IMR-90 (cell line): Measurements from ENCODE around the gene ARHGEF12. TPM values are rescaled to one million over a fixed set of nuclear protein-coding genes. Genes with fewer than 3 reads are reported as not detected.

Experiments
- ATAC-seq: fragments of 200-7000 bp; cut with Tn5 transposase; 2 replicates; pipeline ENCODE4 v1.9.1; 2020; ENCODE audit warnings: low read depth, mild to moderate bottlenecking, moderate library complexity
- BruUV-seq: library from RNA; stranded (reverse); fragments of 400-500 nt; replicated peaks from 2 replicates; lab custom pipeline; 2021; lab: Mats Ljungman, UMichigan
- CTCF ChIA-PET: fragments of 300-600 bp; formaldehyde crosslinking; extraction: SDS; loops from one replicate; lab custom pipeline; 2021; ENCODE audit warnings: antibody characterized with exemption; lab: Yijun Ruan, JAX
- POLR2A ChIA-PET: fragments of 300-600 bp; sonication (Branson Sonifier 250); formaldehyde crosslinking; loops from one replicate; lab custom pipeline; 2022; ENCODE audit warnings: antibody characterized with exemption; ENCODE audit not compliant: unreplicated experiment; lab: Charles Lee
- DNase-seq: peaks from one replicate; pipeline ENCODE4 v3.0.0; 2013
- H2AFZ ChIP-seq: replicated peaks from 2 replicates; pipeline ENCODE3; 2013; ENCODE audit warnings: low read length, mild to moderate bottlenecking; ENCODE audit not compliant: poor library complexity
- H2AK5ac ChIP-seq: 2 replicates; pipeline ENCODE4 v1.6.1; 2013; ENCODE audit warnings: low read depth, low read length, inconsistent platforms
- H2AK9ac ChIP-seq: replicated peaks from 2 replicates; pipeline ENCODE3; 2013; ENCODE audit warnings: mild to moderate bottlenecking, low read depth, low read length, moderate library complexity; ENCODE audit not compliant: poor library complexity
- H2BK120ac ChIP-seq: 2 replicates; pipeline ENCODE4 v1.6.1; 2013; ENCODE audit warnings: low read depth, low read length, inconsistent platforms
- H2BK15ac ChIP-seq: 3 replicates; pipeline ENCODE4 v1.6.1; 2013; ENCODE audit warnings: low read depth, low read length, inconsistent platforms
- H2BK20ac ChIP-seq: 2 replicates; pipeline ENCODE4 v1.6.1; 2013; ENCODE audit warnings: low read depth, mild to moderate bottlenecking, inconsistent platforms, low read length, moderate library complexity
- H2BK5ac ChIP-seq: 2 replicates; pipeline ENCODE4 v1.6.1; 2013; ENCODE audit warnings: mild to moderate bottlenecking, low read depth, low read length, inconsistent platforms; ENCODE audit not compliant: poor library complexity, severe bottlenecking
- H3K14ac ChIP-seq: replicated peaks from 2 replicates; pipeline ENCODE4 v1.6.1; 2013; ENCODE audit warnings: low read depth, low read length, inconsistent platforms
- H3K18ac ChIP-seq: 2 replicates; pipeline ENCODE4 v1.6.1; 2013; ENCODE audit warnings: low read depth, low read length, control low read depth
- H3K23ac ChIP-seq: 2 replicates; pipeline ENCODE4 v1.6.1; 2013; ENCODE audit warnings: low read depth, low read length, inconsistent platforms
- H3K27ac ChIP-seq: 2 replicates; pipeline ENCODE4 v1.5.1; 2013; ENCODE audit warnings: mild to moderate bottlenecking, control low read depth, low read length; ENCODE audit not compliant: insufficient read depth
- H3K27me3 ChIP-seq: 2 replicates; pipeline ENCODE4 v1.6.1; 2013; ENCODE audit warnings: low read length; ENCODE audit not compliant: control insufficient read depth, insufficient read depth
- H3K36me3 ChIP-seq: 2 replicates; pipeline ENCODE4 v1.6.1; 2013; ENCODE audit warnings: low read length, mixed read lengths; ENCODE audit not compliant: control insufficient read depth, insufficient read depth
- H3K4ac ChIP-seq: 2 replicates; pipeline ENCODE4 v1.6.1; 2013; ENCODE audit warnings: low read depth, low read length, inconsistent platforms
- H3K4me1 ChIP-seq: 2 replicates; pipeline ENCODE4 v1.6.1; 2013; ENCODE audit warnings: low read length, mixed read lengths; ENCODE audit not compliant: control insufficient read depth, insufficient read depth
- H3K4me2 ChIP-seq: 2 replicates; pipeline ENCODE4 v1.6.1; 2013; ENCODE audit warnings: low read depth, mild to moderate bottlenecking, control low read depth, low read length, moderate library complexity
- H3K4me3 ChIP-seq: 2 replicates; pipeline ENCODE4 v1.5.1; 2013; ENCODE audit warnings: low read depth, mild to moderate bottlenecking, control low read depth, low read length, moderate library complexity; ENCODE audit not compliant: insufficient read depth
- H3K56ac ChIP-seq: 2 replicates; pipeline ENCODE4 v1.6.1; 2013; ENCODE audit warnings: low read length, inconsistent platforms; ENCODE audit not compliant: insufficient read depth; ENCODE audit errors: extremely low read depth
- H3K79me1 ChIP-seq, 2 experiments: 2 replicates each; pipeline ENCODE4 v1.6.1; 2013; ENCODE audit warnings: low read length in 2 of 2, inconsistent platforms in 1 of 2, low read depth in 1 of 2
- H3K9ac ChIP-seq: 2 replicates; pipeline ENCODE4 v1.6.1; 2013; ENCODE audit warnings: low read depth, low read length, control low read depth
- H3K9me1 ChIP-seq: 2 replicates; pipeline ENCODE4 v1.6.1; 2013; ENCODE audit warnings: low read length, inconsistent platforms; ENCODE audit not compliant: insufficient read depth
- H3K9me3 ChIP-seq: 2 replicates; pipeline ENCODE4 v1.6.1; 2013; ENCODE audit warnings: low read length; ENCODE audit not compliant: control insufficient read depth, insufficient read depth
- H4K20me1 ChIP-seq: 2 replicates; pipeline ENCODE4 v1.6.1; 2013; ENCODE audit warnings: low read length, inconsistent platforms; ENCODE audit not compliant: insufficient read depth
- H4K5ac ChIP-seq: 2 replicates; pipeline ENCODE4 v1.6.1; 2013; ENCODE audit warnings: mild to moderate bottlenecking, low read depth, low read length, control low read depth
- H4K8ac ChIP-seq, 2 experiments: 2 replicates each; pipeline ENCODE4 v1.6.1; 2013; ENCODE audit warnings: low read depth in 2 of 2, low read length in 2 of 2, control low read depth in 1 of 2, inconsistent platforms in 1 of 2
- H4K91ac ChIP-seq: 2 replicates; pipeline ENCODE4 v1.6.1; 2013; ENCODE audit warnings: low read depth, low read length, inconsistent platforms; ENCODE audit not compliant: insufficient read depth
- MXI1 ChIP-seq: IDR thresholded peaks from 2 replicates; pipeline ENCODE4 v1.6.1; 2012; ENCODE audit warnings: low read depth, mild to moderate bottlenecking, low read length, moderate library complexity, borderline replicate concordance
- POLR2A ChIP-seq: IDR thresholded peaks from 2 replicates; pipeline ENCODE4 v1.6.1; 2012; ENCODE audit warnings: mild to moderate bottlenecking, low read depth, low read length
- RCOR1 ChIP-seq: IDR thresholded peaks from 2 replicates; pipeline ENCODE4 v1.6.1; 2012; ENCODE audit warnings: mild to moderate bottlenecking, low read length, improper control_type of control experiment; ENCODE audit not compliant: insufficient replicate concordance
- WGBS, 2 experiments: methylation state at CpG; one replicate each; pipeline versions ENCODE4 v1.1.5 to v1.1.7; 2013; ENCODE audit warnings: missing lambda C conversion rate in 2 of 2; ENCODE audit not compliant: insufficient read length in 1 of 2; ENCODE audit errors: extremely low coverage in 2 of 2; 5-methylcytosine and 5-hydroxymethylcytosine counted together
- dilution Hi-C: fragments of 300-500 bp; cut with HindIII; formaldehyde crosslinking; loops from one replicate; pipeline ENCODE4 v1.14.3; 2018; ENCODE audit warnings: low sequenced_read_pairs; ENCODE audit not compliant: unreplicated experiment
- in situ Hi-C: fragments of 300-500 bp; cut with MboI; formaldehyde crosslinking; loops from 3 replicates; pipeline ENCODE4 v1.14.3; 2019; ENCODE audit warnings: low sequenced_read_pairs, inconsistent platforms, mixed read lengths
- intact Hi-C: fragments of 100-400 bp; cut with micrococcal nuclease; formaldehyde crosslinking; loops from 2 replicates; pipeline ENCODE4 v1.10.0; 2022
- polyA plus RNA-seq, 3 experiments: library from polyadenylated mRNA; depleted of rRNA; stranded (reverse); fragments of >200 nt; gene quantifications; 2 replicates each; pipeline ENCODE4 v1.2.3, GENCODE V29; 2012; ENCODE audit warnings: low replicate concordance in 1 of 3
- total RNA-seq: library from RNA; depleted of rRNA; stranded (reverse); fragments of >200 nt; gene quantifications from 2 replicates; pipeline ENCODE4 v1.2.3, GENCODE V29; 2012

ARHGEF12 gene
- total and polyA plus RNA-seq, 2 of the 4 experiments (the other 2 are of a cell fraction): 25.5 to 115 TPM

DNA sequence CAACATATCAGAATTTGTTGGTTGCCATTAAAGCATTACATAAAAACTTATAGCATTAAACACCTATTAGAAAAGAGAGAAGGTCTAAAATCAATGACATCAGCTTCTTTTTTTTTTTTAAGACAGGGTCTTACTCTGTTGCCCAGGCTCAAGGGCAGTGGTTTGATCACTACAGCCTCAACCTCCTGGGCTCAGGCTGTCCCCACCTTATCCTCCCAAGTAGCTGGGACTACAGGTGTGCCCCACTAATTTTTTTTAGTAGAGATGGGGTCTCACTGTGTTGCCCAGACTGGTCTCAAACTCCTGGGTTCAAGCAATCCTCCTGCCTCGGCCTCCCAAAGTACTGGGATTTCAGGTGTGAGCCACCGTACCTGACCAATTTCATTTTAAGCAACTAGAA is 57.9 kb downstream of the ARHGEF12 start:
- no peak overlapping the region for H2BK120ac ChIP-seq
- H3K9ac ChIP-seq: no peak overlapping the region
- H3K56ac ChIP-seq: no peak overlapping the region
- TF ChIP-seq POLR2A (no peak), RCOR1 (no peak), MXI1 (no peak)
- H3K14ac ChIP-seq: no peak overlapping the region
- H3K4me1 ChIP-seq: peaks cover 10% of the 10 kb centered on the region; the same call in 1 of the 2 replicates
- DNase-seq (no peak), ATAC-seq (no peak)
- no peaks in the 10 kb centered on the region for H3K9me3 ChIP-seq
- H3K23ac ChIP-seq: no peak overlapping the region
- H2BK5ac ChIP-seq: no peak overlapping the region
- POLR2A ChIA-PET: no interaction called here
- H3K9me1 ChIP-seq: peaks cover 3% of the 10 kb centered on the region; the same call in 1 of the 2 replicates
- H3K27ac ChIP-seq: no peak overlapping the region
- no peak overlapping the region for H2AK5ac ChIP-seq
- no TSS peak for BruUV-seq
- no peak overlapping the region for H2BK15ac ChIP-seq
- no peak overlapping the region for H2AK9ac ChIP-seq
- dilution Hi-C loops: no loop called here
- no peak overlapping the region for H3K4ac ChIP-seq
- no peak overlapping the region for H2AFZ ChIP-seq
- H3K27me3 ChIP-seq: no peaks in the 10 kb centered on the region
- H4K8ac ChIP-seq: no peak overlapping the region
- in situ Hi-C loops: no loop called here
- no peak overlapping the region for H3K18ac ChIP-seq
- H4K5ac ChIP-seq: no peak overlapping the region
- intact Hi-C loops: no loop called here
- H3K79me1 ChIP-seq: peaks cover 19 to 63% of the 10 kb centered on the region in 2 experiments
- H4K91ac ChIP-seq: no peak overlapping the region
- no peak overlapping the region for H3K4me2 ChIP-seq
- H3K4me3 ChIP-seq: no peak overlapping the region
- H3K36me3 ChIP-seq: no peaks in the 10 kb centered on the region
- CTCF ChIA-PET: interaction anchor here (0.6 kb wide), 1 partner anchor 62 kb away, joined by 4 read pairs; no protein-coding TSS in a partner anchor
- H2BK20ac ChIP-seq: no peak overlapping the region
- no CpG with 5 or more reads among the region's 2 CpGs for WGBS, 2 experiments
- H4K20me1 ChIP-seq: peaks cover 49% of the 10 kb centered on the region
